Measurements from ENCODE around the gene C17orf50. TPM values are rescaled to one million over a fixed set of nuclear protein-coding genes. Genes with fewer than 3 reads are reported as not detected.

C17orf50 gene
- total and polyA plus RNA-seq, 2 of the 13 experiments (the other 11 are each of a cell fraction or from before 2014, with no cell fraction given), result not detected

- CTCF ChIA-PET (ENCODE audit: low intra/inter-chr PET ratio, low total read pairs), result no interaction called here
- BruUV-seq (replicated peaks), result no TSS peak
- no peak for TF ChIP-seq ZNF484 (CRISPR knock-in tag; IDR thresholded peaks at IDR 0.05; ENCODE audit: borderline replicate concordance, low read depth)
- TF ChIP-seq TAF15 (IDR thresholded peaks at IDR 0.05; ENCODE audit: low read depth, low read length, poor library complexity, severe bottlenecking), result no peak
- no peak for TF ChIP-seq ZFP1 (CRISPR knock-in tag; IDR thresholded peaks at IDR 0.05)
- no peak for TF ChIP-seq ZNF878 (CRISPR knock-in tag; IDR thresholded peaks at IDR 0.05)
- no peak for TF ChIP-seq SIX4 (CRISPR knock-in tag; IDR thresholded peaks at IDR 0.05)
- TF ChIP-seq YEATS2 (CRISPR knock-in tag; IDR thresholded peaks at IDR 0.05; ENCODE audit: borderline replicate concordance), result no peak
- TF ChIP-seq SOX6 (IDR thresholded peaks at IDR 0.05), result no peak
- TF ChIP-seq SOX6 (CRISPR knock-in tag; IDR thresholded peaks at IDR 0.05), result no peak
- TF ChIP-seq ZNF775 (CRISPR knock-in tag; IDR thresholded peaks at IDR 0.05; ENCODE audit: borderline replicate concordance), result no peak
- TF ChIP-seq HDAC2 (CRISPR knock-in tag; IDR thresholded peaks at IDR 0.05), result no peak
- TF ChIP-seq ZNF33A (CRISPR knock-in tag; IDR thresholded peaks at IDR 0.05; ENCODE audit: borderline replicate concordance), result no peak
- no peak for TF ChIP-seq ATF6 (CRISPR knock-in tag; conservative IDR thresholded peaks at IDR 0.05)
- TF ChIP-seq ZNF800 (CRISPR knock-in tag; IDR thresholded peaks at IDR 0.05), result no peak
- TF ChIP-seq CTCF (CRISPR knock-in tag; IDR thresholded peaks at IDR 0.05), result no peak
- no peak for TF ChIP-seq RFXAP (CRISPR knock-in tag; IDR thresholded peaks at IDR 0.05; ENCODE audit: borderline replicate concordance)
- TF ChIP-seq ARID5B (CRISPR knock-in tag; IDR thresholded peaks at IDR 0.05), result no peak
Observed at GRCh38 chr17:35733366-35733765, 27.3 kb upstream of the C17orf50 start.

More at GRCh38 chr17:35733366-35733765, 27.3 kb upstream of the C17orf50 start:
- WGBS (ENCODE audit: low lambda C conversion rate), result 90% methylated on average over 6 of the region's 6 CpGs
- H3K4me1 ChIP-seq (ENCODE audit: insufficient read depth, low read length), result peaks cover 24% of the 10 kb centered on the region
- no peaks in the 10 kb centered on the region for H3K9me3 ChIP-seq (ENCODE audit: low read length)
- H3K27me3 ChIP-seq (ENCODE audit: control insufficient read depth in 1 of 2, insufficient read depth in 2 of 2, low read length in 2 of 2), result no peaks in the 10 kb centered on the region
- no peaks in the 10 kb centered on the region for H4K20me1 ChIP-seq (ENCODE audit: insufficient read depth, low read length)
- in situ Hi-C loops (cut with HindIII; ENCODE audit: extremely low pct_ligation_motif_present, low pct_unique_long_range_greater_than_20kb) (loop anchor here (25.0 kb wide), 1 partner anchor 421 kb away; no protein-coding TSS in a partner anchor), intact Hi-C loops (cut with micrococcal nuclease; ENCODE audit: unreplicated experiment) (no loop called here)
- no peak overlapping the region for H3K9ac ChIP-seq (ENCODE audit: insufficient read depth, low read depth, low read length)
- no peak overlapping the region for H3K27ac ChIP-seq (ENCODE audit: extremely low read length, insufficient read depth, low read length)
- FAIRE-seq (no peak), ATAC-seq (no peak), DNase-seq (ENCODE audit: low spot score) (no peak)
- H3K4me3 ChIP-seq (replicated peaks in 1 of 3; ENCODE audit: insufficient read depth in 1 of 3, low read depth in 2 of 3, low read length in 3 of 3), result no peak overlapping the region
- H3K4me2 ChIP-seq (ENCODE audit: low read depth, low read length), result no peak overlapping the region
- POLR2A ChIA-PET, result interaction anchor here (0.6 kb wide), 1 partner anchor 592 kb away, joined by 3 read pairs; no protein-coding TSS in a partner anchor
- H2AFZ ChIP-seq (ENCODE audit: low read length), result no peak overlapping the region
- H3K79me2 ChIP-seq (ENCODE audit: insufficient read depth, low read length), result peaks cover 2% of the 10 kb centered on the region
- no peaks in the 10 kb centered on the region for H3K36me3 ChIP-seq (replicated peaks in 1 of 2; ENCODE audit: control insufficient read depth in 1 of 2, insufficient read depth in 2 of 2, low read length in 2 of 2)
